Ishikawa (cell line): ENCODE data around the gene MEF2B.

ENCODE experiments used
- CEBPB ChIP-seq: IDR thresholded peaks from 2 replicates; pipeline ENCODE4 v1.6.1; 2012
- EGR1 ChIP-seq: IDR thresholded peaks from 2 replicates; pipeline ENCODE4 v1.6.1; 2012
- FOXM1 ChIP-seq: IDR thresholded peaks from 2 replicates; pipeline ENCODE4 v1.6.1; 2012; ENCODE audit warnings: low read depth, borderline replicate concordance
- NFIC ChIP-seq: IDR thresholded peaks from 2 replicates; pipeline ENCODE4 v1.6.1; 2012
- RAD21 ChIP-seq: IDR thresholded peaks from 2 replicates; pipeline ENCODE4 v1.6.1; 2012; ENCODE audit warnings: low read depth
- TAF1 ChIP-seq: IDR thresholded peaks from 2 replicates; pipeline ENCODE4 v1.6.1; 2012; ENCODE audit warnings: low read depth, mild to moderate bottlenecking
- TCF12 ChIP-seq: IDR thresholded peaks from 2 replicates; pipeline ENCODE4 v1.6.1; 2012; ENCODE audit warnings: low read depth
- TEAD4 ChIP-seq: IDR thresholded peaks from 2 replicates; pipeline ENCODE4 v1.6.1; 2012
- YY1 ChIP-seq: IDR thresholded peaks from 2 replicates; pipeline ENCODE4 v1.6.1; 2012; ENCODE audit warnings: low read depth
- TF ChIP-seq, protein P1 (sequence below): IDR thresholded peaks from 2 replicates; pipeline ENCODE4 v1.6.1; 2012
- TF ChIP-seq, protein P2 (sequence below): IDR thresholded peaks from 2 replicates; pipeline ENCODE4 v1.6.1; 2012; ENCODE audit warnings: low read depth, mild to moderate bottlenecking

DNA sequence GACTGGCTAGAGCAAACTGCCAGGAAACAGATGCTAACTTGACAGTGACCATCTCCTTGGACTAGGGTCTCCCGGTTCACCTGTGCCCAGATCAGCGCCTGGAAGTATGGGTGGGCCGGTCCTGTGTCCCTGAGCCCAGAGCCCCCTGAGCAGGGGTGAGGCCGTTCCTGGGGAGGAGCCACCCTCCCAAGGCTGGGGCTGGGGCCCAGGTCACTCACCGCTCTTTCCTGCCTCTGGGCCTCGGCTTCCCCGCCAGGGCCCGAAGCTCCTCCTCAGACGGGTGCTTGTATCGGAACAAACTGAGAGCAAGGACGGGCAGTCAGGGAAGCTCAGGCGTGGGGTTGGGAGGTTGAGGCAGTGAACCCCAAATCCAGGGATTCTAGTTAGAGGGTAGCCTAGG lies 37.2 kb downstream of the MEF2B start:
- TF ChIP-seq TEAD4 = no peak
- TF ChIP-seq RAD21 = no peak
- TF ChIP-seq, protein P1, sequence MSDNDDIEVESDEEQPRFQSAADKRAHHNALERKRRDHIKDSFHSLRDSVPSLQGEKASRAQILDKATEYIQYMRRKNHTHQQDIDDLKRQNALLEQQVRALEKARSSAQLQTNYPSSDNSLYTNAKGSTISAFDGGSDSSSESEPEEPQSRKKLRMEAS = no peak
- TF ChIP-seq, protein P2, sequence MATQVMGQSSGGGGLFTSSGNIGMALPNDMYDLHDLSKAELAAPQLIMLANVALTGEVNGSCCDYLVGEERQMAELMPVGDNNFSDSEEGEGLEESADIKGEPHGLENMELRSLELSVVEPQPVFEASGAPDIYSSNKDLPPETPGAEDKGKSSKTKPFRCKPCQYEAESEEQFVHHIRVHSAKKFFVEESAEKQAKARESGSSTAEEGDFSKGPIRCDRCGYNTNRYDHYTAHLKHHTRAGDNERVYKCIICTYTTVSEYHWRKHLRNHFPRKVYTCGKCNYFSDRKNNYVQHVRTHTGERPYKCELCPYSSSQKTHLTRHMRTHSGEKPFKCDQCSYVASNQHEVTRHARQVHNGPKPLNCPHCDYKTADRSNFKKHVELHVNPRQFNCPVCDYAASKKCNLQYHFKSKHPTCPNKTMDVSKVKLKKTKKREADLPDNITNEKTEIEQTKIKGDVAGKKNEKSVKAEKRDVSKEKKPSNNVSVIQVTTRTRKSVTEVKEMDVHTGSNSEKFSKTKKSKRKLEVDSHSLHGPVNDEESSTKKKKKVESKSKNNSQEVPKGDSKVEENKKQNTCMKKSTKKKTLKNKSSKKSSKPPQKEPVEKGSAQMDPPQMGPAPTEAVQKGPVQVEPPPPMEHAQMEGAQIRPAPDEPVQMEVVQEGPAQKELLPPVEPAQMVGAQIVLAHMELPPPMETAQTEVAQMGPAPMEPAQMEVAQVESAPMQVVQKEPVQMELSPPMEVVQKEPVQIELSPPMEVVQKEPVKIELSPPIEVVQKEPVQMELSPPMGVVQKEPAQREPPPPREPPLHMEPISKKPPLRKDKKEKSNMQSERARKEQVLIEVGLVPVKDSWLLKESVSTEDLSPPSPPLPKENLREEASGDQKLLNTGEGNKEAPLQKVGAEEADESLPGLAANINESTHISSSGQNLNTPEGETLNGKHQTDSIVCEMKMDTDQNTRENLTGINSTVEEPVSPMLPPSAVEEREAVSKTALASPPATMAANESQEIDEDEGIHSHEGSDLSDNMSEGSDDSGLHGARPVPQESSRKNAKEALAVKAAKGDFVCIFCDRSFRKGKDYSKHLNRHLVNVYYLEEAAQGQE = no peak
- TF ChIP-seq YY1 = no peak
- TF ChIP-seq TCF12 = no peak
- no peak for TF ChIP-seq EGR1
- TF ChIP-seq FOXM1 = no peak
- no peak for TF ChIP-seq NFIC
- TF ChIP-seq TAF1 = no peak
- TF ChIP-seq CEBPB = no peak
